Effector memory CD4-positive, alpha-beta T cell (primary cell): ENCODE results near the gene RAB42.

Experiments used
- DNase-seq, 3 donors: peaks; one replicate each; pipeline ENCODE4 v3.0.0-alpha.2; 2020
- H3K27ac ChIP-seq: 2 replicates; pipeline ENCODE4 v1.7.0; 2013; ENCODE audit warnings: mild to moderate bottlenecking, low read length, moderate library complexity; ENCODE audit not compliant: insufficient read depth, poor library complexity, severe bottlenecking
- H3K27me3 ChIP-seq: replicated peaks from 2 replicates; pipeline ENCODE4 v1.7.0; 2013; ENCODE audit warnings: mild to moderate bottlenecking, low read length; ENCODE audit not compliant: insufficient read depth, control insufficient read depth, poor library complexity, severe bottlenecking
- H3K36me3 ChIP-seq: 2 replicates; pipeline ENCODE4 v1.7.0; 2013; ENCODE audit warnings: mild to moderate bottlenecking, low read length, moderate library complexity; ENCODE audit not compliant: control insufficient read depth, insufficient read depth
- H3K4me1 ChIP-seq: 2 replicates; pipeline ENCODE4 v1.7.0; 2013; ENCODE audit warnings: low read length, mild to moderate bottlenecking; ENCODE audit not compliant: control insufficient read depth, insufficient read depth, poor library complexity, severe bottlenecking
- H3K4me3 ChIP-seq: 2 replicates; pipeline ENCODE4 v1.7.0; 2013; ENCODE audit warnings: low read length, low read depth, mild to moderate bottlenecking; ENCODE audit not compliant: insufficient read depth, poor library complexity, severe bottlenecking
- H3K9me3 ChIP-seq: 2 replicates; pipeline ENCODE4 v1.7.0; 2013; ENCODE audit warnings: mild to moderate bottlenecking, low read length, moderate library complexity; ENCODE audit not compliant: control insufficient read depth
- total RNA-seq, 3 donors: gene quantifications; one replicate each; lab custom pipeline; 2026; lab: John Stamatoyannopoulos, UW

Gene RAB42, protein sequence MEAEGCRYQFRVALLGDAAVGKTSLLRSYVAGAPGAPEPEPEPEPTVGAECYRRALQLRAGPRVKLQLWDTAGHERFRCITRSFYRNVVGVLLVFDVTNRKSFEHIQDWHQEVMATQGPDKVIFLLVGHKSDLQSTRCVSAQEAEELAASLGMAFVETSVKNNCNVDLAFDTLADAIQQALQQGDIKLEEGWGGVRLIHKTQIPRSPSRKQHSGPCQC
- 0 reads per million in 3 donors for total RNA-seq

GRCh38 chr1:28591708-28592320, at the start of gene RAB42:
Gene RAB42, plus strand, starts transcription at chr1:28592265. Its CDS starts 247 bp downstream, at chr1:28592512.
- H3K27me3 ChIP-seq, result no peaks in the 10 kb centered on the region
- H3K9me3 ChIP-seq, result no peaks in the 10 kb centered on the region
- H3K36me3 ChIP-seq, result no peaks in the 10 kb centered on the region
- H3K27ac ChIP-seq, result no peak within 1 kb of the TSS
- H3K4me1 ChIP-seq, result peaks cover 4% of the 10 kb centered on the region
- no peak for DNase-seq
- peak within 1 kb of the TSS; percentile 35 for H3K4me3 ChIP-seq

- Histone ChIP-seq H3K36me3 (no peaks in the 10 kb centered on the region), H3K4me1 (no peaks in the 10 kb centered on the region), H3K27me3 (no peaks in the 10 kb centered on the region), H3K9me3 (no peaks in the 10 kb centered on the region), H3K4me3 (no peak overlapping the region), H3K27ac (no peak overlapping the region)
- DNase-seq, result no peak
These were observed 46.8 kb upstream of the RAB42 start for GRCh38 chr1:28545246-28545628.

- Histone ChIP-seq H3K9me3 (no peaks in the 10 kb centered on the region), H3K4me1 (no peaks in the 10 kb centered on the region), H3K36me3 (no peaks in the 10 kb centered on the region), H3K27me3 (no peaks in the 10 kb centered on the region), H3K4me3 (no peak overlapping the region), H3K27ac (no peak overlapping the region)
- DNase-seq, result no peak
These were observed 43.7 kb upstream of the RAB42 start for GRCh38 chr1:28548318-28548717.

DNA sequence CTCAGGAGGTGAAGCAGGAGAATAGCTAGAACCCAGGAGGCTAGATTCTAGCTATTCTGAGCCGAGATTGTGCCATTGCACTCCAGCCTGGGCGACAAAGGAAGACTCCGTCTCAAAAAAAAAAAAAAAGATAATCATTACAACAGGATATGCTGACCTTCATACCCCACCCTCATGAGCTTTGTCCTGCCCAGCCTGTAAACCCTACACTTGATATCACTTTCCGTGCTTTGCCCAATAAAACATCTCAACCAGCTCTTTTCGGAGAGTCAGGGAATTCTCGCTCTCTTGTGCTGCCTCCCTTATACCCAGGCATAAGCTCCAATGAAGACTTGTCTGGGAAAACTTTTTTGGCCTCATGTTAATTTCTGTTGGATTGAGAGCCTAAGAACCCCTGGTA, 40.7 kb upstream of the RAB42 start:
- Histone ChIP-seq H3K27me3 (no peaks in the 10 kb centered on the region), H3K4me3 (no peak overlapping the region), H3K9me3 (no peaks in the 10 kb centered on the region), H3K27ac (no peak overlapping the region), H3K4me1 (no peaks in the 10 kb centered on the region), H3K36me3 (no peaks in the 10 kb centered on the region)
- DNase-seq, result no peak

- Histone ChIP-seq H3K27me3 (no peaks in the 10 kb centered on the region), H3K4me3 (peak within 1 kb of the TSS; percentile 88), H3K27ac (peak within 1 kb of the TSS; percentile 74), H3K36me3 (peaks cover 3% of the 10 kb centered on the region), H3K4me1 (no peaks in the 10 kb centered on the region), H3K9me3 (no peaks in the 10 kb centered on the region)
- DNase-seq, result peak; percentile 94 to 95 (median 95)
These were observed 39.1 kb upstream of the RAB42 start, which contains the start of gene TRNAU1AP for GRCh38 chr1:28552758-28553663. Gene TRNAU1AP, plus strand, starts transcription at chr1:28553085. Its CDS starts 26 bp downstream, at chr1:28553111.

DNA sequence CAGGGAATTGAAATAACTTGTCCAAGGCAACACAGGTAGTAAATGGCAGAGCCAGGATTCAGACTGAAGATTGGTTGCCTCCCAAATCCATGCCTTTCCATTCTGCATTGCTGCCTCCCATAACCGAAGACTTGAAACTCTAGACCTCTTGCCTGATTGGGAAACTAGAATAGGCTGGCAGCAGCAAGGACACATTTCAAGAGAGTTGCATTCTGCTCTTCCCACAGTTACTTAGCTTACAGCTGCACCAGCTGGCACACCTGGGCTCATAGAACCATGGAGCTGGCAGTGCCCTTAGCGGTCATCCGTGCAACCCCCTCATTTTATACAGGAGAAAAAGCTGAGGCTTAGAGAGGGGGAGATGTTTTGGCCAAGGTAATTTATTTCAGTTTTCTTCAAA, 31.2 kb upstream of the RAB42 start:
- no peak for DNase-seq
- H3K4me3 ChIP-seq, result no peak overlapping the region

GRCh38 chr1:28564310-28564709, 27.8 kb upstream of the RAB42 start:
- H3K27ac ChIP-seq, result no peak overlapping the region
- no peak for DNase-seq
- peaks cover 48% of the 10 kb centered on the region for H3K36me3 ChIP-seq

More for the DNA sequence above, 31.2 kb upstream of the RAB42 start:
- H3K9me3 ChIP-seq, result no peaks in the 10 kb centered on the region
- peaks cover 43% of the 10 kb centered on the region for H3K36me3 ChIP-seq
- no peaks in the 10 kb centered on the region for H3K4me1 ChIP-seq
- no peak overlapping the region for H3K27ac ChIP-seq
- no peaks in the 10 kb centered on the region for H3K27me3 ChIP-seq

DNA sequence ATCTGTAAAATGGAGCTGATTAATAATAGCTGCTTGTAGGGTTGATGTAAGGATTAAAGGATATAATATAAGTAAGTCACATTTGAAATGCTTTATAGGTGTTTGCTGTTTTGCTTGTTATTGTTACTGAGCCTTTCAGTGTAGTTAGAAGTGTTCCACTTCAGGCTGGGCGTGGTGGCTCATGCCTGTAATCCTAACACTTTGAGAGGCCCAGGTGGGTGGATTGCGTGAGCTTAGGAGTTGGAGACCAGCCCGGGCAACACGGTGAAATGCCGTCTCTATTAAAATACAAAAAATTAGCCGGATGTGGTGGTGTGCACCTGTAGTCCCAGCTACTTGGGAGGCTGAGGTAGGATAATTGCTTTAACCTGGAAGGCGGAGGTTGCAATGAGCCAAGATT, 27.0 kb upstream of the RAB42 start:
- Histone ChIP-seq H3K9me3 (no peaks in the 10 kb centered on the region), H3K27ac (no peak overlapping the region), H3K4me1 (no peaks in the 10 kb centered on the region), H3K4me3 (no peak overlapping the region), H3K27me3 (no peaks in the 10 kb centered on the region), H3K36me3 (peaks cover 48% of the 10 kb centered on the region)
- no peak for DNase-seq

More at GRCh38 chr1:28564310-28564709, 27.8 kb upstream of the RAB42 start:
- Histone ChIP-seq H3K4me1 (no peaks in the 10 kb centered on the region), H3K27me3 (no peaks in the 10 kb centered on the region), H3K4me3 (no peak overlapping the region), H3K9me3 (no peaks in the 10 kb centered on the region)

DNA sequence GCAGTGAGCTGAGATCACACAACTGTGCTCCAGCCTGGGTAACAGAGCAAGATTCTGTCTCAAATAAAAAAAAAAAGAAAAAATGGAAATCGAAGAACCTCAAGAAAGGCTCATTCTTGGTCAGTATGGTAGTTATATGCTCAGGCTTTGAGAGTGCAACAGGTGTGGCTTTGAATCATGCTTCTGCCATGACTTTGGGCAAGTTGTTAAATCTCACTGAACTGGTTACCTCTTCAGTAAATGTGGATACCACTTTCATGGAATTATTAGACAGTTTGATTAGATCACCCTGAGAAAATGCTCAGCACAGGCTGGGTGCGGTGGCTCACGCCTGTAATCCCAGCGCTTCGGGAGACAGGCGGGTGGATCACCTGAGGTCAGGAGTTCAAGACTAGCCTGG, 26.3 kb upstream of the RAB42 start:
- Histone ChIP-seq H3K9me3 (no peaks in the 10 kb centered on the region), H3K27ac (no peak overlapping the region), H3K27me3 (no peaks in the 10 kb centered on the region), H3K4me1 (no peaks in the 10 kb centered on the region), H3K36me3 (peaks cover 47% of the 10 kb centered on the region), H3K4me3 (no peak overlapping the region)
- no peak for DNase-seq
